GM18517 (cell line): ENCODE data around the gene TCF7L2.

Experiments used
- ATAC-seq: cut with Tn5 transposase; IDR thresholded peaks from one replicate; pipeline ENCODE4 v1.9.1; 2021; ENCODE audit warnings: mild to moderate bottlenecking, moderate library complexity; ENCODE audit not compliant: unreplicated experiment

The TCF7L2 gene

GRCh38 chr10:113115556-113115955, 165.5 kb downstream of the TCF7L2 start:
- ATAC-seq = no peak

GRCh38 chr10:113118882-113119281, 168.8 kb downstream of the TCF7L2 start:
- ATAC-seq = no peak

- ATAC-seq = no peak
Measured at GRCh38 chr10:113119801-113120200, 169.8 kb downstream of the TCF7L2 start.

GRCh38 chr10:113121153-113121552, 171.1 kb downstream of the TCF7L2 start:
- no peak for ATAC-seq

- no peak for ATAC-seq
Measured at GRCh38 chr10:113122947-113123346, 172.9 kb downstream of the TCF7L2 start.

GRCh38 chr10:113124724-113125123, 174.7 kb downstream of the TCF7L2 start:
- no peak for ATAC-seq

- ATAC-seq = no peak
Measured at GRCh38 chr10:113125612-113126011, 175.6 kb downstream of the TCF7L2 start.

GRCh38 chr10:113126229-113127201, 176.5 kb downstream of the TCF7L2 start:
- no peak for ATAC-seq

- ATAC-seq = no peak
Measured at GRCh38 chr10:113127261-113127900, 177.3 kb downstream of the TCF7L2 start.

GRCh38 chr10:113127901-113128283, 177.8 kb downstream of the TCF7L2 start:
- ATAC-seq = no peak

- no peak for ATAC-seq
Measured at GRCh38 chr10:113128450-113129070, 178.5 kb downstream of the TCF7L2 start.

- no peak for ATAC-seq
Measured at GRCh38 chr10:113129117-113129516, 179.1 kb downstream of the TCF7L2 start.

- no peak for ATAC-seq
Measured at GRCh38 chr10:113130014-113130641, 180.1 kb downstream of the TCF7L2 start.

GRCh38 chr10:113131613-113132261, 181.7 kb downstream of the TCF7L2 start:
- no peak for ATAC-seq

GRCh38 chr10:113132591-113133121, 182.6 kb downstream of the TCF7L2 start:
- ATAC-seq = no peak

- no peak for ATAC-seq
Measured at GRCh38 chr10:113133497-113134115, 183.6 kb downstream of the TCF7L2 start.

- no peak for ATAC-seq
Measured at GRCh38 chr10:113135025-113135424, 185.0 kb downstream of the TCF7L2 start.

GRCh38 chr10:113137941-113138685, 188.1 kb downstream of the TCF7L2 start:
- no peak for ATAC-seq

- ATAC-seq = no peak
Measured at GRCh38 chr10:113138937-113139585, 189.0 kb downstream of the TCF7L2 start.
